Hematopoietic multipotent progenitor cell treated with erythropoietin and hydrocortisone succinate and interleukin-3 and kit ligand, for 17 days (in vitro differentiated cells): Measurements from ENCODE around the gene EFEMP2.
A peak's percentile ranks its signal among the peaks of the same experiment; 100 is the strongest.

Source experiments
- DNase-seq: peaks from one replicate; pipeline ENCODE4 v3.0.0-alpha.2; 2015; ENCODE audit warnings: low spot score

Gene EFEMP2

DNA sequence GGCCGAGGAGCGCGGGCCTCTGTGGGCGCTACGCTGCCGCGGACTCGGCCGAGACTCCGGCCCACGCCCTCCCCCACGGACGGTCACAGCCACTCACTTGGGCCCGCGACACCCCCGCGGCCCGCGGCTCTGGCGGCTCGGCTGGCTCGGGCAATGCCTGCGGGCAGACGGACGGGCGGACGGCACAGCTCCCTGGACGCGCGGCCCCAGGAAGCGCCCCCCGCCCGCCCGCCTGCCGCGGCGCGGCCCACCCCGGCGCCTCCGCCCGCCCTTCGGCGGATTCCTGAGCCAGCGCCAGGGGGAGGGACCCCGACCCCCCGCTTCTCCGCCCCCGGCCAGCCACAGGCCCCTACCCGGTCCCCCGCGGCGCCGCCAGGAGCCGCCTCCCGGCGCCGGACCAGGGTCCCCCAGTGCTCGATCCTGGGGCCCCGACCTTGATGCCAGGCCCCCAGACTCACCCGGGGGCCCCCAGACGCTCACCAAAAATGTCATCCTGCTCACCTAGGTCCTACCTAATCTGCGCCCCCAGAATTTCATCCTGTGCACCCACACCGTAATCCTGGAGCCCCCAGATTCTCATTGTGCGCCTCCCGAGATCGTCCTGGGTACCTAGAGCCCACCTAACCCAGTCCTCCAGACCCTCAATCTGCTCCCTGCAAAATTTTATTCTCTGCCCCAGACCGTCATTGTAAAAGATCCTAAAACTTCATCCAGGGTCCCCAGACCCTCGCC lies at the start of gene EFEMP2:
TSS of gene EFEMP2 (minus strand) at position 215 of the 732 bp plus-strand sequence. CDS start 446 bp downstream, outside the sequence.
- DNase-seq = no peak

GRCh38 chr11:65921876-65922275 lies 49.3 kb upstream of the EFEMP2 start:
- no peak for DNase-seq

- no peak for DNase-seq
These were observed 48.5 kb upstream of the EFEMP2 start for GRCh38 chr11:65921033-65921555.

DNA sequence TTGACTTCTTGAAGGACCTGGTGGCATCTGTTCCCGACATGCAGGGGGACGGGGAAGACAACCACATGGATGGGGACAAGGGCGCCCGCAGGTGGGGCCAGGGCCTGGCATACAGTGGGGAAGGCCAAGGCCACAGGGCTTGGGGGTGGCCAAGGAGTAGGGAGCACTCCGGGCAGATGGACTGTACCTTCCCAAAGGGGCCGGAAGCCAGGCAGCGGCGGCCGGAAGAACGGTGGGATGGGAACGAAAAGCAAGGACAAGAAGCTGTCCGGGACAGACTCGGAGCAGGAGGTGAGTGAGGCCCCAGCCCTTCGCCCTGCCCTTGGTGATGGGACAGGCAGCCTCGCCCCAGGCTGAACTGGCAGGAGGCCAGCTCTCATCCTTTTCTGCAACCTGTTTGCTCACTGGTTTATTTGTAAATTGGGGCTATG lies 47.8 kb upstream of the EFEMP2 start:
- peak; percentile 61 for DNase-seq

GRCh38 chr11:65919573-65920371 lies 47.2 kb upstream of the EFEMP2 start:
- DNase-seq = no peak

DNA sequence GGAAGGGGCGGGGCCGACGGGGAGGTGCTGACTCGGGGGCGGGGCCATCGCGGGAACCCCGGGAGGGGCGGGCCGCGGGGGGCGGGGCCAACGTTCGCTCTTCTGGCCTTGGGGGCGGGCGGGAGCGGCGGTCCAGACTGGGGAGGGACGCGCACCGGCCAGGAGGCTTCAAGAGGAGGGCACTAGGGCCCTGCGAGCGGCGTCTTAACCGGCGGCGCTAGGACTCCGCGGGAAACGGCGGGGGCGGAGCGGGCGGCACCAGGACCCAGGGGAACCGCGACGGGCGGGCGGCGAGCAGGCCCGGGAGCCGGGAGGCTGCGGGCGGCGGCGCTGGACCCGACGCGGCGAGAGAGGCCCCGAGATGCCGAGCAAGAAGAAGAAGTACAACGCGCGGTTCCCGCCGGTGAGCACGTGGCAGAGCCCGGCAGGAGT lies 46.6 kb upstream of the EFEMP2 start, which contains the start of gene DRAP1:
TSS of gene DRAP1 (plus strand) at position 286 of the 432 bp plus-strand sequence. CDS start at position 362, 76 bp downstream.
- peak; percentile 98 for DNase-seq

GRCh38 chr11:65918211-65919140 lies 45.9 kb upstream of the EFEMP2 start, which contains the start of gene C11orf68:
C11orf68 (minus strand) TSS chr11:65919062; CDS start chr11:65919031, 31 bp downstream.
- DNase-seq = no peak

- no peak for DNase-seq
These were observed 45.0 kb upstream of the EFEMP2 start for GRCh38 chr11:65917434-65918210.

- no peak for DNase-seq
These were observed 44.5 kb upstream of the EFEMP2 start for GRCh38 chr11:65917077-65917433.

- DNase-seq = no peak
These were observed 43.8 kb upstream of the EFEMP2 start for GRCh38 chr11:65916391-65916790.

DNA sequence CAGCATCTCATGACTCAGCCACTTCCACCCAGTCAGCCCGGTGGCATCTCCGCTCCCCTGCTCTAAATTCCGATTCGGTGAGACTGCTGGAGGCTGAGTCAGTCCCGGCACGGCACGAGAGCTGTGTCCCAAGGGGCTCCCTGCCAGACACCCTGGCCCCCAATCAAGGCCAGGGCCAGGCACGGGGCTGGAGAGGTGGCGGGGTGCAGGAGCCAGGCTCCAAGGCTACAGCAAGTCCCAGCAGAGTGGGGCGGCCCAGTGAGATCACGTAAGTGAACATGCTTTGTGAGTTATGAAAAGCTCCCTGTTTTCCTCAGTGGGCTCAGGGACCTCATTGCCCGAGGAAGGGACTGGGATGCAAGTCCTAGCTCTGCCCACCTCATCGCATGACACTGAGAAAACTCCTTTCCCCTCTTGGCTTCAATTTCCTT lies 43.2 kb upstream of the EFEMP2 start:
- peak; percentile 74 for DNase-seq

DNA sequence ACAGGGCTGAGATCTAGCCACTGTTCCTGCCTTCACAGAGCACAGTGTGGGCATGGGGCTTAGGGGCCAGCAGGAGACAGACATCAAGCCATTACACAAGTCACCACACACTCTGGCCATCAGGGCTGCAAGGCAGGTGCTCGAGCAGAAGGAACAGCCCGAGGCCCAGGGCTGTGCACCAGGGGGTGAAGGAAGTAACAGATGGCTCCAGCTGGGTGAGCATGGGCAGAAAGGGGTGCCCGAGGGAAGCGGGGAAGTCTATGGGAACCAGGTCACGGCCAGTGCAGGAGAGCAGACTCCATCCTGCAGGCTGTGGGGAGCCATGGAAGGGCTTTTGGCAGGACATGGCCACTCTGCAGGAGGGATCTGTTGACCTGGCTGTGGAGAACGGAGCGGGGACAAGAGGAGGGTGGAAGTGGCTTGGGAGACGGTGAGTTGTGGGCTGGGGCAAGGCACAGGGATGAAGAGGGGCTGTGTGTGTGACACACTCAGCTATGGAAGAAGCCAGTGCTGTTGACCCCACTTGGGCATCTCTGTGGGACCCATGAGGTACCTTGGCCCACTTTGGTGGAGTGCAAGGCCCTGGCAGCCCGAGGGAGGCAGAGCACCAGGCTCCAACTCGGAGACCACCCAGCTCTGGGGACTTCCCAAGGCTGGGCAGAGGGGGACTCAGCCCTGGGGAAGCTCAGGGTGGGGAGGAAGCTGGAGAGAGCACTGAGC lies 42.7 kb upstream of the EFEMP2 start:
- DNase-seq = no peak

DNA sequence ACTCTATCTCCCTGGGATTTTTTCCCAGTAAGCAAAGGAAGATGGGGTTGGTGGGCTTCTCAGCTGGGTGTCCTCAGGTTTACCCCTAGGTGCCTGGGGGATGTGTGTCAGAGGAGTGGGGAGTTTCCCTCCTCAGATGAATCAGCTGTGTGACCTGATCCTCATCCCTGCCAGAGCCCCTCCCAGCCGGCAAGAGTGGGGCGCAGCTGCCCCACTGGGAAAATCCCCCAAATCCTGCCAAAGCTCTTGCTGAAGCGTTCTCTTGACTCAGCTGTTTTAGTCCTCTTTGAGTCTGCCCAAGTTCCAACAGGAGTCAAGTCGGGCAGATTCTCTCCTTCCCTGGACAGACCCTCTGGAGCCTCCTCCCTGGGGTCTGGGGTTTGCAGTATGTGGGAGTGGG lies 40.2 kb upstream of the EFEMP2 start:
- DNase-seq = no peak

DNA sequence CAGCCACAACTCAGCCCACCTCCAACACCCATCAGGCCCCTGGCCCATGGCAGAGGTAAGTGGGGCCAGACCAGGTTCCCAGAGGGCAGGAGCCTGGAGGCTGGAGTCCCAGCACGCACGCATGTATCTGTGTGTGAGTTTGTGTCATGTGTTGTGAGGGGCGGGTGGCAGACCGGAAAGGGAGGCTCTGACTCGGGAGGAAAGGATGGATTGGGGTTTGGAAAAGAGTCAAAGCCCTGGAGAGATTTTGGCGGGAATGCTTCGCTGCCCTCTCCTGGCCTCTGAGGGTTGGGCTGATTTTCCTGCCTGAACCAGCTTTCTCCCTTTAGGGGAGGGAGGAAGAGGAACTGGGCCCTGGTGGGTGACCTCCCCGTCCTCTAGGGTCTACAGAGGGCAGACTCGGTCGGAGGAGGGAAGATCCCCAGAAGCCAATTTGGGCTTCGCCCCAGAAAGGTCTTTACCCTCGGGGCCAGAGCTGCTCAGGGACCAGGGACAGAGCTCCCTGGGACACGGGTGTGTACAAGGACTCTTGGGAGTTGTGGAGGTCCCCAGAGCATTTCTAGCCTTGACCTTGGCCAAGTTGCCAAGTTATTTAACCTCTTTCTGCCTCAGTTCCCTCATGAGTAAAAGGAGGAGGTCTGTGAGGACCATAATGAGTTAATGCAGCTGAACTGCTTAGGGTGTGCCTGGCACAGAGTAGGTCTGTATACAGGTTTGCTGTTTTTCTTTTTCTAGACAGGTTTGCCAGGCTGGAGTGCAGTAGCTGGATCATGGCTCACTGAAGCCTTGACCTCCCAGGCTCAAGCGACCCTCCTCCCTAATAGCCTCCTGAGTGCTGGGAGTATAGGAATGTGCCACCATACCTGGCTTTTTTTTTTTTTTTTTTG lies 39.3 kb upstream of the EFEMP2 start:
- no peak for DNase-seq

GRCh38 chr11:65907878-65908277 lies 35.3 kb upstream of the EFEMP2 start:
- no peak for DNase-seq

DNA sequence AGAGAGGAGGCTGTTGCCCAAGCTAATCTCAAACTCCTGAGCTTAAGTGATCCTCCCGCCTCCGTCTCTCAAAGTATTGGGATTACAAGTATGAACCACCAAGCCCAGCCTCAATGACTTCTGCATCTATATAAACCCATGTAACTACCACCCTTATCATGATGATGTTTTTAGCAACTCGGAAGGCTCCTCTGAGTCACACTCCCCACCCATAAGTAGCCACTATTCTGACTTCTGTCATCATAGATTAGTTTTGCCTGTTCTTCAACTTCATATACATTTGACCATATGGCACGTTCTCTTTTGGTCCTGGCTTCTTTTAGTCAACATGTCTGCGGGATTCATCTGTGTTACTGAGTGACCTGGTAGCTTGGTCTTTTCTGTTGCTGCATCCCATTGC lies 34.0 kb upstream of the EFEMP2 start:
- peak; percentile 78 for DNase-seq

GRCh38 chr11:65903715-65904114 lies 31.1 kb upstream of the EFEMP2 start:
- DNase-seq = no peak

GRCh38 chr11:65903068-65903481 lies 30.5 kb upstream of the EFEMP2 start:
- no peak for DNase-seq

- DNase-seq = no peak
These were observed 28.2 kb upstream of the EFEMP2 start for GRCh38 chr11:65900899-65901180.
